Measurements from ENCODE around the gene ADARB1. TPM values are rescaled to one million over a fixed set of nuclear protein-coding genes. Genes with fewer than 3 reads are reported as not detected.

Gene ADARB1
- total RNA-seq, 1 experiment from 2014 or later: 15.8 TPM

DNA sequence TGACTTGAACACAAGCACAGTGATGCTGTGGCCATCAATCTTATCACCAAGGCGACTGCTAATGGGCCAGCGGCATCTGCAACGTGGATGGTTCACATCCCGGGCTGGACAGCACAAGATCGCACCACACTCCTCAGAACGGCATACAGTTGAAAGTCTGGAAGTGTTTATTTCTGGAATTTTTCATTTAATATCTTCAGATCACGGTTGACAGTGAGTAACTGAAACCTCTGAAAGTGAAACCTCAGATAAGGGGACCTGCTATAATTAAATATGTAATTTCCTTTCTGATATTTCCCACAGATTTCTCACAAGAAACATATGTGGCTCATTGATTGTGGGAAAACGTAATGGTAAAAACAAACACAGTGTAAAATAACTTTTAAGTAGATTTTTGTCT lies 129.6 kb downstream of the ADARB1 start:
- no peak overlapping the region for H2BK20ac ChIP-seq (ENCODE audit: low read depth, low read length, poor library complexity, severe bottlenecking)
- no CpG with 5 or more reads among the region's 8 CpGs for WGBS (ENCODE audit: extremely low coverage, insufficient read length, low lambda C conversion rate)

More for the DNA sequence above, 129.6 kb downstream of the ADARB1 start:
- Histone ChIP-seq H4K20me1 (ENCODE audit: control insufficient read depth, insufficient read depth, insufficient read length) (no peaks in the 10 kb centered on the region), H2BK5ac (ENCODE audit: insufficient read length, low read length) (no peak overlapping the region), H2AK5ac (ENCODE audit: insufficient read length, low read length) (no peak overlapping the region), H3K79me1 (ENCODE audit: insufficient read depth, low read depth, low read length, poor library complexity, severe bottlenecking) (no peaks in the 10 kb centered on the region), H3K27ac (ENCODE audit: insufficient read length, low read depth, low read length) (no peak overlapping the region), H2BK12ac (ENCODE audit: insufficient read length, low read depth, low read length) (no peak overlapping the region), H3K79me2 (ENCODE audit: insufficient read depth, low read length) (no peaks in the 10 kb centered on the region), H3K4me2 (ENCODE audit: insufficient read depth, insufficient read length, low read length) (no peak overlapping the region), H4K91ac (ENCODE audit: insufficient read length, low read depth, low read length) (no peak overlapping the region), H3K27me3 (ENCODE audit: insufficient read depth, low read length) (no peaks in the 10 kb centered on the region), H3K14ac (ENCODE audit: insufficient read depth, low read length) (no peak overlapping the region), H2AFZ (ENCODE audit: low read length) (no peak overlapping the region), H4K5ac (ENCODE audit: insufficient read length, low read depth, low read length) (no peak overlapping the region), H3K56ac (ENCODE audit: insufficient read length, low read depth, low read length) (no peak overlapping the region), H3K18ac (ENCODE audit: insufficient read length, low read depth, low read length) (no peak overlapping the region), H3K4me1 (ENCODE audit: insufficient read depth, low read length) (no peaks in the 10 kb centered on the region), H3K9me3 (ENCODE audit: control insufficient read depth, low read depth, low read length) (no peaks in the 10 kb centered on the region), H3K9ac (ENCODE audit: extremely low read depth, insufficient read length, low read length) (no peak overlapping the region), H2BK15ac (ENCODE audit: low read depth, low read length) (no peak overlapping the region), H4K8ac (replicated peaks; ENCODE audit: insufficient read length, low read depth, low read length) (no peak overlapping the region), H3K4ac (ENCODE audit: low read depth, low read length) (no peak overlapping the region), H3K23ac (ENCODE audit: insufficient read length, low read depth, low read length) (no peak overlapping the region), H3T11ph (ENCODE audit: low read length) (no peak overlapping the region), H3K23me2 (ENCODE audit: insufficient read length, low read depth, low read length, poor library complexity, severe bottlenecking) (no peaks in the 10 kb centered on the region), H2BK120ac (ENCODE audit: low read depth, low read length, poor library complexity, severe bottlenecking) (no peak overlapping the region)
- no peak for DNase-seq
- TF ChIP-seq, protein P1, sequence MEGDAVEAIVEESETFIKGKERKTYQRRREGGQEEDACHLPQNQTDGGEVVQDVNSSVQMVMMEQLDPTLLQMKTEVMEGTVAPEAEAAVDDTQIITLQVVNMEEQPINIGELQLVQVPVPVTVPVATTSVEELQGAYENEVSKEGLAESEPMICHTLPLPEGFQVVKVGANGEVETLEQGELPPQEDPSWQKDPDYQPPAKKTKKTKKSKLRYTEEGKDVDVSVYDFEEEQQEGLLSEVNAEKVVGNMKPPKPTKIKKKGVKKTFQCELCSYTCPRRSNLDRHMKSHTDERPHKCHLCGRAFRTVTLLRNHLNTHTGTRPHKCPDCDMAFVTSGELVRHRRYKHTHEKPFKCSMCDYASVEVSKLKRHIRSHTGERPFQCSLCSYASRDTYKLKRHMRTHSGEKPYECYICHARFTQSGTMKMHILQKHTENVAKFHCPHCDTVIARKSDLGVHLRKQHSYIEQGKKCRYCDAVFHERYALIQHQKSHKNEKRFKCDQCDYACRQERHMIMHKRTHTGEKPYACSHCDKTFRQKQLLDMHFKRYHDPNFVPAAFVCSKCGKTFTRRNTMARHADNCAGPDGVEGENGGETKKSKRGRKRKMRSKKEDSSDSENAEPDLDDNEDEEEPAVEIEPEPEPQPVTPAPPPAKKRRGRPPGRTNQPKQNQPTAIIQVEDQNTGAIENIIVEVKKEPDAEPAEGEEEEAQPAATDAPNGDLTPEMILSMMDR (conservative IDR thresholded peaks at IDR 0.05): no peak
- Mint-ChIP-seq H3K9me3 (no peaks in the 10 kb centered on the region), H3K4me3 (no peak overlapping the region), H3K4me1 (peaks cover 0 to 3% of the 10 kb centered on the region in 2 experiments; a peak in 1 of 4 replicates), H3K27ac (no peak overlapping the region), H3K36me3 (ENCODE audit: insufficient read depth in 1 of 3, low read depth in 3 of 3) (peaks cover 0 to 7% (median 0%) of the 10 kb centered on the region in 3 experiments; a peak in 2 of 7 replicates), H3K27me3 (ENCODE audit: low read depth) (no peaks in the 10 kb centered on the region)
